ENCODE results near the gene FBRS.
"Not testable (repeated sequence)": the region's sequence is repeated elsewhere in the genome, so short reads cannot be mapped to it uniquely, and the experiment has no call there.

The FBRS gene

DNA sequence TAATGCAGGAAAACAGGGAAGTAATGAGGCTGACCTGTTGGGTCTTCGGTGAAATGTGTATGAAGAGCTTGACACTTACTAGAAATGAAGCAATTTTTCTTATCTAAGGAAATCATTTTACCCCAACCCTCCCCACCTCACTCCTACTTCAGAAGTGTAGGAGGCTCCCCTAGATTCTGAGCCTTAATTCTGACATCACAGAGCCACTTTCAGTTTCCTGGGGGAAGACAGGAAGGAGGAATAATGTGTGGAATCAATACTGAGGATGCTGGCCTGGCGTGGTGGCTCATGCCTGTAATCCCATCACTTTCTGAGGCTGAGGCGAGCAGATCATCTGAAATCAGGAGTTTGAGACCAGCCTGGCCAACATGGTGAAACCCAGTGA lies 20.3 kb downstream of the FBRS start:
- POLR2A ChIA-PET (ENCODE audit: low non-redundant PET), result no interaction called here
- CTCF ChIA-PET, result no interaction called here
- TF ChIP-seq, protein P1, sequence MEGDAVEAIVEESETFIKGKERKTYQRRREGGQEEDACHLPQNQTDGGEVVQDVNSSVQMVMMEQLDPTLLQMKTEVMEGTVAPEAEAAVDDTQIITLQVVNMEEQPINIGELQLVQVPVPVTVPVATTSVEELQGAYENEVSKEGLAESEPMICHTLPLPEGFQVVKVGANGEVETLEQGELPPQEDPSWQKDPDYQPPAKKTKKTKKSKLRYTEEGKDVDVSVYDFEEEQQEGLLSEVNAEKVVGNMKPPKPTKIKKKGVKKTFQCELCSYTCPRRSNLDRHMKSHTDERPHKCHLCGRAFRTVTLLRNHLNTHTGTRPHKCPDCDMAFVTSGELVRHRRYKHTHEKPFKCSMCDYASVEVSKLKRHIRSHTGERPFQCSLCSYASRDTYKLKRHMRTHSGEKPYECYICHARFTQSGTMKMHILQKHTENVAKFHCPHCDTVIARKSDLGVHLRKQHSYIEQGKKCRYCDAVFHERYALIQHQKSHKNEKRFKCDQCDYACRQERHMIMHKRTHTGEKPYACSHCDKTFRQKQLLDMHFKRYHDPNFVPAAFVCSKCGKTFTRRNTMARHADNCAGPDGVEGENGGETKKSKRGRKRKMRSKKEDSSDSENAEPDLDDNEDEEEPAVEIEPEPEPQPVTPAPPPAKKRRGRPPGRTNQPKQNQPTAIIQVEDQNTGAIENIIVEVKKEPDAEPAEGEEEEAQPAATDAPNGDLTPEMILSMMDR (conservative IDR thresholded peaks at IDR 0.05; ENCODE audit: low read depth), result no peak
- DNase-seq (ENCODE audit: low spot score), result no peak
- H3K27ac ChIP-seq, result no peak overlapping the region

DNA sequence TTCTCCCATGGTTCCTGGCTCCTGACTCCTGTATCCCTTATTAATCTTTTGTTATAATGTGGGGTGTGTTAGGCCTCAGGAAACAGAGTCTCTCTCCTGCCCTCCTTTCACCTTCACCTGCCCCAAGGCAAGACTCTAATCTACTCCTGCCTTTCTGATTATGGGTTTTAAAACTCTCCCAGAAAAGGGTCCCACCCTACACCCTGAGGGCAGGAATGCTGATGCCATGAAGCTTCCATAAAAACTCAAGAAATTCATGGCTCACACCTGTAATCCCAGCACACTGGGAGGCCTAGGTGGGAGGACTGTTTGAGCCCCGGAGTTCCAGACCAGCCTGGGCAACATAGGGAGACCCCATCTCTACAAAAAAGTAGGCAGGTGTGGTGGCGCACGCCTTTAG lies 22.1 kb downstream of the FBRS start:
- ChIA-PET POLR2A (ENCODE audit: low non-redundant PET) (no interaction called here), CTCF (no interaction called here)
- no peak for DNase-seq (ENCODE audit: low spot score)
- TF ChIP-seq, protein P1 (conservative IDR thresholded peaks at IDR 0.05; ENCODE audit: low read depth), result no peak
- no peak overlapping the region for H3K27ac ChIP-seq

DNA sequence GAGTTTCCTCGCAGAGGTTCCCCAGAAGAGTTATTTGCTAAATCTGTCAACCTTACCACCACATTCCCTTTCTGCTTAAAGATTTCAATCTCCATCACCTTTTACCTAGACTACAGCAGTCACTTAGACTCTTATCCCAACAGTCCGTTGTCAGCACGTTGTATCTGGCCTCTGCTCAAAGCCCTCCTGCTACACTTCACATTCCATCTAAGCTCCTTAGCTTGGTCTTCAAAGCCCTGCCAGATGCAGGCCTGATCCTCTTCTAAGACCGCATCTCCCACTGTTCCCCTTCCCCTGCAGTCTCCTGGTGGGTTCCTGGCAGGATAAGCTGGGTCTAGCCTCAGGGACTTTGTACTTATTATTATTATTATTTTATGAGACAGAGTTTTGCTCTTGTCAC lies 30.5 kb downstream of the FBRS start:
- H3K27ac ChIP-seq, result no peak overlapping the region
- DNase-seq (ENCODE audit: low spot score), result no peak
- TF ChIP-seq, protein P1 (conservative IDR thresholded peaks at IDR 0.05; ENCODE audit: low read depth), result no peak
- ChIA-PET CTCF (no interaction called here), POLR2A (ENCODE audit: low non-redundant PET) (no interaction called here)

DNA sequence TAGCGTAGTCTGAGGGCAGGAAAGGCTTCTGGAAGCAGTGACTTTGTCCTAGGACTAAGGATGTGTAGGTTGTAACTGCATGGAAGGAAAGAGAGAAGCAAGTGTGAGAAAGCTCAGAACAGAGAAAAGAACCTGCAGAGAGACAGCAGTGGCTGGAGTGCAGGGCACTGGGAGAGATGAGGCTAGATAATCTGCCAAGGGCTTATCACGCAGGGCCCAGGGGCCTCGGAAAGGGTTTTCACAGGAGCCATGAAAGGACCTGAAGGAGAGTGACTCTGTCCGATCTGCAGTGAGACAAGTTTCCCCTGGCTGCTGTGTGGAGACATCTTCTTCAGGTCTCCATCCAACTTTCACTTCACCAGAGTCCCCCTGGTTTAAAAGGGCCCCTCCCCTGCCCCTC lies 33.7 kb downstream of the FBRS start:
- DNase-seq (ENCODE audit: low spot score), result no peak
- CTCF ChIA-PET, result no interaction called here
- H3K27ac ChIP-seq, result no peak overlapping the region
- TF ChIP-seq, protein P1 (conservative IDR thresholded peaks at IDR 0.05; ENCODE audit: low read depth), result no peak
- POLR2A ChIA-PET (ENCODE audit: low non-redundant PET), result no interaction called here

DNA sequence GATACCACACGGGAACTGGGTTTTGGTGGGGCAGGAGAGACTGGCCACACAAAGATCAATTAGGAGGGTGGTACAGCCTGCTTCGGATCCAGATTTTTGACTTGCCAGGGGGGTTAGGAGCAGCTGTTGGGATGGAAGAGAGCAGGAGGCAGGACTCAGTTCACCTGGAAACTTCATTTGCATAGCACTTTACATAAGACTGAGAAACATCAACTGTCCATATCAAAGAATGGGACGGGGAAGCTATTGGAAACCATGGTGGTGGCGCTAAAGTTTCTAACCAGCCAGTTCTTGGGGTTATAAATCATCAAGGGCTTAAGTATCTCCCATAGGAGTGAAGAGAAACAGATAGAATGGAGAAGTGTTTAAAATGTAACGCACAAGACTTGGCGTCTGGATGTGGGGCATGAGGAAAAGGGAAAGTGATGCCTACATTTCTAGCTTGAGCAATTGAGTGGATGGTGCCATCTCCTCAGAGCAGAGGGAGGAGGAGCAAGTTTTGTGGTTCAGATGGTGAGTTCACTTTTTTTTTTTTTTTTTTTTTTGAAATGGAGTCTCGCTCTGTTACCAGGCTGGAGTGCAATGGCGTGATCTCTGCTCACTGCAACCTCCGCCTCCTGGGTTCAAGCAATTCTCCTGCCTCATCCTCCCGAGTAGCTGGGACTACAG lies 34.3 kb downstream of the FBRS start:
- no peak overlapping the region for H3K27ac ChIP-seq
- ChIA-PET CTCF (interaction anchor here (1.0 kb wide), 2 partner anchors 27 to 30 kb away, joined by 3 read pairs; no protein-coding TSS in a partner anchor), POLR2A (ENCODE audit: low non-redundant PET) (no interaction called here)
- DNase-seq (ENCODE audit: low spot score), result no peak
- TF ChIP-seq, protein P1 (conservative IDR thresholded peaks at IDR 0.05; ENCODE audit: low read depth), result no peak

DNA sequence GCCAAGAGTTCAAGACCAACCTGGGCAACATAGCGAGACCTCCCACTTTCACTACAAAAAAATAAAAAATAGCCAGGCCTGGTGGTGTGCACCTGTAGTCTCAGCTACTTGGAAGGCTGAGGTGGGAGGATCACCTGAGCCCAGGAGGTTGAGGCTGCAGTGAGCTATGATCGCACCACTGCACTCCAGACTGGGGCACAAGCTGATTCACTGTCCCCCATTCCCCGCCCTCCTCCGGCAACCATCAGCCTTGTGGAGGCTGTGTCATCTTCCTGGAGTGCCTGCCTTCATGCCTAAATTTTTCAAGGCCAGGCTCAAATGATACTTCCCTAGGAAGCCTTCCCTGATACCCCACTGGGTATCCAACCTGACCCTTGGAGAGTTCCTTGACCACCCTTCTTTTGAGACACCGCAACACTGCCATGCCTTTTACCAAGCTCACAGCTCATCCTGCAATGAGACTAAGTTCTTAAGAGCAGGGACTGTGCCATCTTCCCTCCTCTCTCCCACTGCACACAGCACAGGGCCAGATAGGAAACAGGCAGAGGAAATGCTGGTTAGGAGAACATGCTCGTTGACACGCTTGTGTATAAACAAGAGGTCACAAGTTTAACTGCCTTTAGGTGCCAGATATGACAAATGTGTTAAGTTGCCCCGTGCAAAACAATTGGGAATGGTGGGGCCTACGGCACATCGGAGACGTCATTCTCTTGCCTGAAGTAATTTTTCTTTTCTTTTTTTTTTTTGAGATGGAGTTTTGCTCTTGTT lies 36.9 kb downstream of the FBRS start:
- ChIA-PET CTCF (interaction anchor here (0.9 to 1.9 kb wide), 3 partner anchors 11 to 151 kb away, joined by 3 to 8 read pairs (median 5); no protein-coding TSS in a partner anchor), POLR2A (ENCODE audit: low non-redundant PET) (no interaction called here)
- TF ChIP-seq, protein P1 (conservative IDR thresholded peaks at IDR 0.05; ENCODE audit: low read depth), result no peak
- no peak overlapping the region for H3K27ac ChIP-seq
- no peak for DNase-seq (ENCODE audit: low spot score)

DNA sequence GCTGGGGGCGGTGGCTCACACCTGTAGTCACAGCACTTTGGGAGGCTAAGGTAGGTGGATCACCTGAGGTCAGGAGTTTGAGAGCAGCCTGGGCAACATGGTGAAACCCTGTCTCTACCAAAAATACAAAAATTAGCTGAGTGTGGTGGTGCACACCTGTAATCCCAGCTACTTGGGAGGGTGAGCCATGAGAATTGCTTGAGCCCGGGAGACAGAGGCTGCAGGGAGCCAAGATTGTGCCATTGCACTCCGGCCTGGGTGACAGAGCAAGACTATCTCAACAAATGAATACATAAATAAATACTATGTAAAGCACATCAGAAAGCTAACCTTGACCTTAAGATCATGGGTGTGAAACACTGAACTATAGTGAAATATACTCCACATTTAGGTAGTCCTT lies 38.4 kb downstream of the FBRS start:
- DNase-seq (ENCODE audit: low spot score); CTCF ChIA-PET; H3K27ac ChIP-seq; POLR2A ChIA-PET (ENCODE audit: low non-redundant PET): not testable (repeated sequence)
